NOMO-1 treated with dmso at 0.1 percent for 144 hours (cell line): ENCODE results near the gene PKD2L2.
"Not testable (repeated sequence)": the region's sequence is repeated elsewhere in the genome, so short reads cannot be mapped to it uniquely, and the experiment has no call there.

Experiments
- DNase-seq: peaks from one replicate; lab custom pipeline; 2025; ENCODE audit not compliant: unreplicated experiment; lab: John Stamatoyannopoulos, UW

Gene PKD2L2

DNA sequence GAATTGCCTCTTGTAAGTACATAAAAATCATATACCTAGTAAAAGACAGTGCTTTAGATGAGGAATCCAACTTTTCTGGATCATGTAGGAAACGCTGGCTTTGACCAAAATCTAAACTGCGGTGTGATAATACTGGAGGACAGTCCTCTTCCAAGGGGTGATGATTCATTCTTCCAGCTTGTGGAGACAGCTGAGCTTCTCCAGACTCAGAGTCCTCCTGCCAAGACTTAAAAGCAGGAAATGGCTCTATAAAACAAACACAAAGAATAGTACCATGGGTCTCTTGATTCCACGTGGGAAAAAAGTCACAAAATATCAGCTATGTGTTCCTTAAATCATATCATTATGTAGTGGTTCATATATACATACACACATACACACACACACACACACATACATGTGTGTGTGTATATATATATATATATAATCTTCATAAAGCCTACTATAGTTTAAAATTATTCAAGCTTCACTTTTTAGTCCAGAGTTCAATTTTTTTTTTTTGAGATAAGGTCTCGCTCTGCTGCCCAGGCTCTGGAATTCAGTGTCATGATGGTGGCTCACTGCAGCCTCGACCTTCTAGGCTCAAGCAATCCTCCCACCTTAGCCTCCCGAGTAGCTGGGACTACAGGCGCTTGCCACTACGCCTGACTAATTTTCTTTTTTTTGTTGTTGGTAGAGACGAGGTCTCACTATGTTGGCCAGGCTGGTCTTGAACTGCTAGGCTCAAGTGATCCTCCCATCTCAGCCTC, 65.0 kb downstream of the PKD2L2 start:
- no peak for DNase-seq

DNA sequence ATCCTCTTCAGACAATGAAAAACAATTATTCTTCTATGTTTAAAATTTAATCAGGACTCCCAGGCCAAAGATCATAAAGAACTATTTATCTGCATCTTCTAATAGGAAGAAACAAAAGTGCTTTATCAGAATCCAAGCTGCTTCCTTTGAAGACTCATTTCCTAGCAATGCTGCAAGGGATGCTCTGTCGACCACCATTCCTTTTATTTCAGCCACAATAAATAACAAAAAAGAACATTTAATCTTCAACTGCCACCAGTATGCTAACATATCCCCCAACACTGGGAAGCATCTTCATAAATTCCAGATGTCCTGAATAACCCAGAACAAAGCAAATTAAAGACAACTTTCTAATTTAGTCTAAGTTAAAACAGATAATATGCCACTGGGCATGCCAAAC, 68.7 kb downstream of the PKD2L2 start:
- DNase-seq = no peak

DNA sequence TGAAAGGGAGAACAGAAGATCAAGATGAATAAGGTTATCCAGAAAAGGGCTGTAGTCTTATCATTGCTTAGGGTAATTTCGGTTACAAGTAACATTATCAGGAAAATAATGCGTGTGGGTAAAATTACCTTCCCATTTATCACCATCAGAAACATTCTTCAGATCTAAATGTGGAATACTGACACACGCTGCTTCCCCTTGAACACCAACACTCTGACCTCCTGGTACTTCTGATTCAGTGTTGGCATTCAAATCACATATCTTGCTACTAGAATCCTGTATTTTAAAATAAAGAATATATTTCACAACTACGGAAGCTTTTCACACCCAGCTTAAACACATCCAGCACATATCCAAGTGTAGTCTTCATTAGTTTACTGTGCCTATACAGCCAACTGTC, 70.2 kb downstream of the PKD2L2 start:
- no peak for DNase-seq

- DNase-seq = no peak
These were observed 70.9 kb downstream of the PKD2L2 start for GRCh38 chr5:137960141-137960540.

- DNase-seq = no peak
These were observed 71.6 kb downstream of the PKD2L2 start for GRCh38 chr5:137960819-137961218.

- not testable (repeated sequence) for DNase-seq
These were observed 81.1 kb downstream of the PKD2L2 start for GRCh38 chr5:137970384-137970783.

DNA sequence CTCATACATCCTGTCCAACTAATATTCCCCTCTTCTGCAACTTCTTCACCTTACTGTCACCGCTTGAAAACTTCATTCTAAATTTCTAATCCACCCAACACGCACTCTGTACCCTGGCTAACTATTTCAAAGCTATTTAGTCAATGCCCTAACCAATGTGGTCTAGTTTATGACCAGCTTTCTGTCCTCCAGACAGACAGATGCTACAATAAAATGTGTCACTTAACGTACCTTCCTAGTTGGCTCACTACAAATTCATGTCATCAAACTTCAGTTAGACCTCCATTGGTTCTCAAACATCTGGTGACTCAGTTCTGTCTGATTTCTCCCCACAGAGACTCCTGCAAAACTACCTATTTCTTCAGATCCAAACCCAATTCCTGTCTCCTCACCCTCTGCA, 86.0 kb downstream of the PKD2L2 start:
- DNase-seq = no peak

DNA sequence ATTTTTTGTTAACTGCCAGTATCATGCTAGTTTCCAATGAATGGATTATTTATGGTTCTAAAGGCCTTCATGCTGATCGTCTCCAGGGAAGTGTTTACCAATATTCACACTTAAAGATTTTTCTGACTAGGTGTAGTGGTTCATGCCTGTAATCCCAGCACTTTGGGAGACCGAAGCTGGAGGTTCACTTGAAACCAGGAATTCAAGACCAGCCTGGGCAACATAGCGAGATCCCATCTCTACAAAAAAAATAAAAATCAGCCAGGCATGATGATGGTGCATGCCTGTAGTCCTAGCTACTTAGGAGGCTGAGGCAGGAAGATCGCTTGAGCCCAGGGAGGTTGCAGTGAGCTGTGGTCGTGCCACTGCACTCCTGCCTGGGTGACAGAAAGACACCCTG, 100.2 kb downstream of the PKD2L2 start:
- no peak for DNase-seq
